Activated naive CD4-positive, alpha-beta T cell treated with anti-CD3 and anti-CD28 coated beads for 36 hours (primary cell): ENCODE results near the gene EPHA10. TPM values are rescaled to one million over a fixed set of nuclear protein-coding genes. Genes with fewer than 3 reads are reported as not detected.
A peak's percentile ranks its signal among the peaks of the same experiment; 100 is the strongest.
"Not testable (repeated sequence)": the region's sequence is repeated elsewhere in the genome, so short reads cannot be mapped to it uniquely, and the experiment has no call there.

Experiments
- CTCF ChIA-PET: fragments of 350-600 bp; sonication (Branson Sonifier 250); formaldehyde crosslinking; loops from one replicate; lab custom pipeline; 2021; ENCODE audit warnings: antibody characterized with exemption; lab: Charles Lee
- DNase-seq: peaks from one replicate; pipeline ENCODE4 v3.0.0-alpha.2; 2020
- H3K27ac Mint-ChIP-seq: one replicate; pipeline ENCODE4 v1.8.0; 2021; ENCODE audit warnings: mild to moderate bottlenecking, mixed read lengths
- H3K27me3 Mint-ChIP-seq: one replicate; pipeline ENCODE4 v1.8.0; 2021; ENCODE audit warnings: low read depth, mixed read lengths
- H3K36me3 Mint-ChIP-seq: one replicate; pipeline ENCODE4 v1.8.0; 2021; ENCODE audit warnings: low read depth, mixed read lengths
- H3K4me1 Mint-ChIP-seq: one replicate; pipeline ENCODE4 v1.8.0; 2021; ENCODE audit warnings: low read depth, mixed read lengths
- H3K4me3 Mint-ChIP-seq: one replicate; pipeline ENCODE4 v1.8.0; 2021; ENCODE audit warnings: mild to moderate bottlenecking, moderate library complexity, mixed read lengths
- H3K9me3 Mint-ChIP-seq: one replicate; pipeline ENCODE4 v1.8.0; 2021; ENCODE audit warnings: mixed read lengths
- intact Hi-C: fragments of 100-400 bp; cut with micrococcal nuclease; formaldehyde crosslinking; loops from one replicate; pipeline ENCODE4 v1.15.1; 2023
- total RNA-seq, 2 experiments: library from RNA; stranded (reverse); gene quantifications; one replicate each; pipeline ENCODE4 v1.2.3, GENCODE V29; 2021

The EPHA10 gene
- total RNA-seq, 2 experiments from 2014 or later, result 0.33 TPM; not detected in 1

DNA sequence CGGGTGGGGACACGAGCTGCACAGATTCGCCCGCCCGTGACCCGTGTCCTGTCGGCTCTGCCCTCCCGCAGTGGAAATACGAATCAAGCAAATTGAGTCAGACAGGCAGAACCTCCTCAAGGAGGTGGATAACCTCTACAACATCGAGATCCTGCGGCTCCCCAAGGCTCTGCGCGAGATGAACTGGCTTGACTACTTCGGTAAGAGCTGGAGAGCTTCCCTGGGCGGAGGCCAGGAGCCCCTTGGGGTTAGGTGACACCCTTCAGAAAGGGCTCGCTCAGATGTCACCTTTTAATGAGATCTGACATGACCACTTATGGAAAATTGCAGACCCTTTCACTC lies 72.1 kb downstream of the EPHA10 start:
- intact Hi-C loops, result loop anchor here (1.0 to 10.0 kb wide), 14 partner anchors 19 to 1502 kb away; partner anchors contain the start of genes MRPS15, MTF1, RRAGC and SF3A3
- no peaks in the 10 kb centered on the region for H3K27me3 Mint-ChIP-seq
- H3K27ac Mint-ChIP-seq, result peak overlapping the region; percentile 86
- no peaks in the 10 kb centered on the region for H3K9me3 Mint-ChIP-seq
- peaks cover 34% of the 10 kb centered on the region for H3K36me3 Mint-ChIP-seq
- H3K4me1 Mint-ChIP-seq, result peaks cover 33% of the 10 kb centered on the region
- peak overlapping the region; percentile 97 for H3K4me3 Mint-ChIP-seq
- CTCF ChIA-PET, result interaction anchor here (0.7 to 1.0 kb wide), 2 partner anchors 90 to 205 kb away, joined by 3 read pairs; no protein-coding TSS in a partner anchor
- DNase-seq, result peak; percentile 52

DNA sequence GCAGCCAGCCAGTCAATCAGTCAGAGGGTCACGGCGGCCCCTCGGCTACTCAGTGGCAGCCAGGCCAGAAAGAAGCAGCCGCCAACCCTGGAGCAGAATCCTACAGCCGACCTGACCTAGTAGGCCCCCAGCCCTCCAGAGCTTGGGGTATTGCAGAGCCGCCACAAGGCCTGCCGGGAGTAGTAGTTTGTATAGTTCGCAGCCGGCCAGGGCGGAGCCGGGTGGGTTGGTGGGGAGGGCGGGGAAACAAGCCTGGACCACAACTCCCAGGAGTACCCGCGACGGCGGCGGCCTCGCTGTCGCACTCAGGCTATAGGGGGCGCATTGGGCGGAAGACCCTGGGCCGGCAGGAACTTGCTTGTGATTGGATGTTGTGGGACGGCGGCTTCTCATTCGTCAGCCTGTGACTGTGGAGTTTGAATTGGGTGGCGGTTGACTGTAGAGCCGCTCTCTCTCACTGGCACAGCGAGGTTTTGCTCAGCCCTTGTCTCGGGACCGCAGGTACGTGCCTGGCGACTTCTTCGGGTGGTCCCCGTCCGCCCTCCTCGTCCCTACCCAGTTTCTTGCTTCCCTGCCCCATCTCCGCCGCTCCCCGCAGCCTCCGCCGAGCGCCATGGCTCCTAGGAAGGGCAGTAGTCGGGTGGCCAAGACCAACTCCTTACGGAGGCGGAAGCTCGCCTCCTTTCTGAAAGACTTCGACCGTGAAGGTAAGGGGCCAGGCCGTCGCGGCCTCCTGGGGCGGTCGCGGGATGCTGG lies 72.7 kb downstream of the EPHA10 start, which contains the start of gene CDCA8:
CDCA8 (plus strand) TSS at position 439 of the 756 bp plus-strand sequence; CDS start at position 614, 175 bp downstream.
- peak within 1 kb of the TSS; percentile 97 for H3K4me3 Mint-ChIP-seq
- DNase-seq, result peak; percentile 99
- no peaks in the 10 kb centered on the region for H3K9me3 Mint-ChIP-seq
- peaks cover 35% of the 10 kb centered on the region for H3K4me1 Mint-ChIP-seq
- H3K27me3 Mint-ChIP-seq, result no peaks in the 10 kb centered on the region
- intact Hi-C loops, result loop anchor here (1.0 to 10.0 kb wide), 14 partner anchors 18 to 1503 kb away; partner anchors contain the start of genes MRPS15, MTF1, RRAGC and SF3A3
- CTCF ChIA-PET, result interaction anchor here (0.6 to 1.9 kb wide), 6 partner anchors 10 to 1542 kb away, joined by 3 to 7 read pairs (median 3); no protein-coding TSS in a partner anchor
- peaks cover 34% of the 10 kb centered on the region for H3K36me3 Mint-ChIP-seq
- H3K27ac Mint-ChIP-seq, result peak within 1 kb of the TSS; percentile 87

DNA sequence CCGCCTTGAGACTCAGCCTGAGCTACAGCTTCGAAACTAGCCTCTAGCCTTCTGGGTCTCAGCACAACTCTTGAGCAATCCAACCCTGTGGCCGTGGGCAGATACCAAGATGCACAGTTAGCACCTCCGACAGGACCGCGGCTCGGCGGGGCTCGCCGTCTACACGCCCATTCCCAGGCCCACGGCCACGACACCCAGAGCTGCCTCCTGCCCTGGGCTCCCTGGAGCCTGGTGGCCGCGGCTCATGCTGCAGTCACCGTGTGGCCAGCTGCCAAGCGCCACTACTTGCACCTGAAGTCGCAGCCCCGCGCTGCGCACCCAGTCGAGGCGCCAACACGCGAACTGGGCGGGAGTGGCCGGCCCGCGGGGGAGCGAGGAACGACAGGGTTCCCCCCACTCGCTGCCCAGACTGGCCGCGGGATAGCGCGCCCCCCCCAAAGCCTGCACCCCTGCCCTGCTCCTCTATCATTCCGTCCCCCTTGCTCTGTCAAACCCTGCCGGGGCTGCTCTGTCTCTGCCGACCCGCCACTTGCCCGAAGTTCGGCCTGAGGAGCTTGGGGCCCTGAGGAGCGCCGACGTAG lies 73.3 kb downstream of the EPHA10 start:
- CTCF ChIA-PET, result interaction anchor here (0.6 to 1.9 kb wide), 4 partner anchors 9 to 1542 kb away, joined by 3 to 7 read pairs (median 3); no protein-coding TSS in a partner anchor
- Mint-ChIP-seq H3K4me1 (peaks cover 35% of the 10 kb centered on the region), H3K36me3 (peaks cover 35% of the 10 kb centered on the region), H3K27me3 (no peaks in the 10 kb centered on the region), H3K4me3 (peak overlapping the region; percentile 97), H3K9me3 (no peaks in the 10 kb centered on the region), H3K27ac (peak overlapping the region; percentile 87)
- DNase-seq, result peak; percentile 41
- intact Hi-C loops, result loop anchor here (1.0 to 10.0 kb wide), 15 partner anchors 17 to 1503 kb away; partner anchors contain the start of genes MRPS15, MTF1, RRAGC and SF3A3

DNA sequence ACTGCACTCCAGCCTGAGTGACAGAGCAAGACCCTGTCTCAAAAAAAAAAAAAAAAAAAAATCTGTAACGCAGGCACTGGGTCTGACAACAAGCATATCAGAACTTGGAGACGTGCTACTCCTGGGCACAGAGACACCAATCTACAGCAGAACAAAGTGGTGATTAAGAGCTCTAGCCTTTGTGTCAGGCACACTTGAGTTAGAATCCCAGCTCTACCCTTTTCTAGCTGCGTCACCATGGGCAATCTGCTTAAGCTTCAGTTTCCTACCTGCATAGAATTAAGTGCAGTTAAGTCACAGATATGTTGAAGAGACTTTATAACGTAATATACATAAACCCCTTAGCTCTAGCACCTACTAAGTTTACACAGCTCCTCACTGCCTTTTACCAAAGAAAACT lies 76.0 kb downstream of the EPHA10 start:
- Mint-ChIP-seq H3K36me3 (peaks cover 27% of the 10 kb centered on the region), H3K27ac (no peak overlapping the region), H3K27me3 (no peaks in the 10 kb centered on the region), H3K9me3 (no peaks in the 10 kb centered on the region), H3K4me1 (peaks cover 35% of the 10 kb centered on the region), H3K4me3 (peak overlapping the region; percentile 97)
- CTCF ChIA-PET, result interaction anchor here (0.7 to 1.3 kb wide), 5 partner anchors 11 to 201 kb away, joined by 3 to 4 read pairs (median 3); no protein-coding TSS in a partner anchor
- intact Hi-C loops, result no loop called here
- DNase-seq, result no peak

DNA sequence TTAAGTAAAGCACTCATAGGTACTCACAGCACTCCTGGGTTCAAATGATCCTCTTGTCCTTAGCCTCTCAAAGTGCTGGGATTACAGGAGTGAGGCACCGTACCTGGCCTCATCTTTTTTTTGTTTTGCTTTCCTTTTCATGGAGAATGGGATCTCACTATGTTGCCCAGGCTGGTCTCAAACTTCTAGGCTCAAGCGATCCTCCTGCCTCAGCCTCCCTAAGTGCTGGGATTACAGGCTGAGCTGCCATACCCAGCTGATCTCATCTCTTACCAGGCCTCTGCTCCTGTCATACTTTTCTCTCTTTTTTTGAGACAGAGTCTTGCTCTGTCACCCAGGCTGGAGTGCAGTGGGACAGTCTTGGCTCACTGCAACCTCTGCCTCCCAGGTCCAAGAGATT lies 77.2 kb downstream of the EPHA10 start:
- intact Hi-C loops, result not testable (repeated sequence)

DNA sequence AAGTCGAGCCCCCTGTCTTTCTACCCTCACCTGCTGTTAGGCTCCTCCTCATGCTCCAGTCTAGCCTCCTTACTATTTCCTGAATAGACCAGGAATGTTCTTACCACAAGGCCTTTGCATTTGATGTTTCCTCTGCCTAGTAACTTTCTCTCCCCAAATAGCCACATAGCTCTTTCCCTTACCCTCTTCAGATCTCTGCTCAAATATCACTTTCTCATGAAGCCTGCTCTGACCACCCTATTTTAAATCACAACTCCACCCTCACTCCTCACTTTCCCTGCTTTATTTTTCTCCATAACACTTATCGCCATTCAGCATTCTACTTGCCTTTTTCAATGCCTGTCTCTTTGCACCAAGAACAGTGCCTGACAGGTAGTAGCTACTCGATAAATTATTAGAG lies 79.2 kb downstream of the EPHA10 start:
- H3K36me3 Mint-ChIP-seq, result peaks cover 35% of the 10 kb centered on the region
- no peak overlapping the region for H3K27ac Mint-ChIP-seq
- CTCF ChIA-PET, result interaction anchor here (1.9 to 6.2 kb wide), 2 partner anchors 9 to 84 kb away, joined by 4 to 85 read pairs; no protein-coding TSS in a partner anchor
- H3K4me3 Mint-ChIP-seq, result no peak overlapping the region
- no peaks in the 10 kb centered on the region for H3K9me3 Mint-ChIP-seq
- intact Hi-C loops, result no loop called here
- peaks cover 27% of the 10 kb centered on the region for H3K4me1 Mint-ChIP-seq
- no peak for DNase-seq
- no peaks in the 10 kb centered on the region for H3K27me3 Mint-ChIP-seq

More for the DNA sequence above, 77.2 kb downstream of the EPHA10 start:
- peaks cover 34% of the 10 kb centered on the region for H3K4me1 Mint-ChIP-seq
- H3K27me3 Mint-ChIP-seq, H3K9me3 Mint-ChIP-seq, DNase-seq, H3K4me3 Mint-ChIP-seq: not testable (repeated sequence)
- H3K36me3 Mint-ChIP-seq, result peaks cover 29% of the 10 kb centered on the region
- peak overlapping the region; percentile 28 for H3K27ac Mint-ChIP-seq
- CTCF ChIA-PET, result interaction anchor here (0.6 to 1.0 kb wide), 2 partner anchors 14 to 934 kb away, joined by 3 read pairs; no protein-coding TSS in a partner anchor

DNA sequence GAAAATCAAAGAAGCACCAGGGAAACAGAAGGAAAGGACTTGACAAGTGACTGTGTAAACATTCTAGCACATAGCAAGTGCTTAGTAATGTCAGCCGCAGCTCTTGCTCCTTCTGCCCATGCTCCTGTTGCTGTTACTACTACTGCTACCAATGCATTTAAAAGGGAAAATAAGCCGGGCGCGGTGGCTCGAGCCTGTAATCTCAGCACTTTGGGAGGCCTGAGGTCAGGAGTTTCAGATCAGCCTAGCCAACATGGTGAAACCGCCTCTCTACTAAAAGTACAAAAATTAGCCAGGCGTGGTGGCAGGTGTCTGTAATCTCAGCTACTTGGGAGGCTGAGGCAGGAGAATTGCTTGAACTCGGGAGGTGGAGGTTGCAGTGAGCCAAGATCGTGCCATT lies 80.7 kb downstream of the EPHA10 start:
- CTCF ChIA-PET, result interaction anchor here (0.6 to 6.2 kb wide), 11 partner anchors 8 to 235 kb away, joined by 3 to 85 read pairs (median 4); partner anchors contain the start of genes MEAF6 and MTF1
- not testable (repeated sequence) for H3K27ac Mint-ChIP-seq, H3K9me3 Mint-ChIP-seq, H3K4me3 Mint-ChIP-seq, DNase-seq, H3K27me3 Mint-ChIP-seq
- Mint-ChIP-seq H3K4me1 (peaks cover 18% of the 10 kb centered on the region), H3K36me3 (peaks cover 29% of the 10 kb centered on the region)
- intact Hi-C loops, result loop anchor here (5.0 kb wide), 1 partner anchor 197 kb away; no protein-coding TSS in a partner anchor

DNA sequence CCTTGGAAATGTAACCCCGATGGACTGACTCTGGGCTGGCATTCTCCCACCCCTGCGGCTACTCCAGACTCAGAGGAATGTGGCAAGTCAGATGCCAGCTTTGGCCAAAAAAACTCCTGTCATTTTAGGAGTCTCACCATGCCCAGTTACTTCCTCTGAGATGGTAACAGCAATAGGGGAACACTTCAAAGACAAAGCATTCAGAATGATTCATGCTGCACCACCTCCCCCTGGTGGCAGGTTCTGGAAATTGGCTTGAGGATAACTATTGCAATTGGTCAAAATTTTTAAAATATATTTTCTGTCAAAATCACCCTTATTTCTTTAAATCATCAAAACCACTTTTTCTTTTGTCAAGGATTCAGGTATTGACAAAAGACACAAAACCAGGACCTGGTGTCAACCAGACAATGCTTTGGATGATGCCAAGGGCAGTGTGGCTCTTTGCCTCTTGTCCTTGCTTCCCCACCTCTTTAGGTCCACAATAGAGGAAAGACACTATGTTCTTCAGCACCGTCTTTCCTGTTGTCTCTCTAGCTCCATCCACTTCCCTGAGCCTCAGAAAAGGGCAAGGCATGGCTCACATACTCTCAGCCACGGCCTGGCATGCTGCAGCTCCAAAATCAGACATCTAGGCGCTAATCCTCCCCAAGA lies 82.5 kb downstream of the EPHA10 start:
- DNase-seq, result peak; percentile 91
- intact Hi-C loops, result loop anchor here (1.0 to 5.0 kb wide), 5 partner anchors 79 to 228 kb away; partner anchors contain the start of gene GNL2
- Mint-ChIP-seq H3K36me3 (peaks cover 21% of the 10 kb centered on the region), H3K4me3 (no peak overlapping the region), H3K4me1 (peaks cover 3% of the 10 kb centered on the region), H3K27ac (no peak overlapping the region), H3K27me3 (no peaks in the 10 kb centered on the region), H3K9me3 (no peaks in the 10 kb centered on the region)
- CTCF ChIA-PET, result interaction anchor here (0.6 to 6.2 kb wide), 24 partner anchors 9 to 308 kb away, joined by 3 to 85 read pairs (median 4); partner anchors contain the start of gene MEAF6

DNA sequence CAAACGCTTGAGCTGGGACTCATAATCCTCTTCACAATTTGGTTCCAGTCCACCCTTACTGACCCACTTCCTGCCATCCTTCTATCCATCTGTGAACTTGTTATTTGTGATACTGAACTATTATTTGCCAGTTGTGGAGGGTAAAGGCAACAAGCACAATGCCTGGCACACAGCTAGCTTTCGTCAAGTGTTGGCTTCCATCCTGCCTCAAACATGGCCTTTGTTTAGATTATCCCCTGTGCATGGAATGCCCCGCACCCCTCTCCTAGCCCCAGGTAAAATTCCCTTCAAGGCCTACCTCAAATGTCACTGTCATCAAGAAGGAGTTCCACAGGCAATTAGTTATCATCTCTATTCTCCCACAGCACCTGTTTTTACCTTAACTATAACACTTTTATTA lies 84.0 kb downstream of the EPHA10 start:
- H3K27me3 Mint-ChIP-seq, result no peaks in the 10 kb centered on the region
- intact Hi-C loops, result loop anchor here (5.0 kb wide), 1 partner anchor 194 kb away; no protein-coding TSS in a partner anchor

DNA sequence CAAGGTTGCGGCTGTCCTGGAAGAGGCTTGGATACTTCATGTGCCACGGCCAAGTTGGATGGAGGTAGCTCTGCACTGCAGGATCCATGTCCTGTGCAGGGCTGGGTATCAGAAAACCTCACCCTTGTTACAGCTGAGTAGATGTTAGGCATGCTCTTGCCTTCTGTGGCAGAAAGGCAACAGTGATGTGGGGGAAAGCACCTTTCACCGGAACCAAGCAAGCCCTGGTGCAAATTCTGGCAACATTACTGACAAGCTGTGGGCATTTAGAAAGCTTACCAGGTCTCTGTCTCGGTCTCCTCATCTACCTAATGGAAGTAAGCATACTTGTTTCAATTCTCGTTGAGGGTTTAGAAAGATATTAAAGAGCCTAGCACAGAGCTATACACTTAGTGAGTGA lies 87.1 kb downstream of the EPHA10 start:
- Mint-ChIP-seq H3K27ac (no peak overlapping the region), H3K4me3 (no peak overlapping the region), H3K27me3 (no peaks in the 10 kb centered on the region), H3K36me3 (peaks cover 9% of the 10 kb centered on the region), H3K9me3 (no peaks in the 10 kb centered on the region), H3K4me1 (peaks cover 17% of the 10 kb centered on the region)
- DNase-seq, result no peak
- CTCF ChIA-PET, result interaction anchor here (0.5 to 1.8 kb wide), 4 partner anchors 21 to 82 kb away, joined by 3 to 9 read pairs (median 4); partner anchors contain the start of gene GNL2
- intact Hi-C loops, result no loop called here

More for the DNA sequence above, 84.0 kb downstream of the EPHA10 start:
- no peaks in the 10 kb centered on the region for H3K9me3 Mint-ChIP-seq
- H3K27ac Mint-ChIP-seq, result no peak overlapping the region
- CTCF ChIA-PET, result interaction anchor here (0.9 to 6.2 kb wide), 11 partner anchors 9 to 224 kb away, joined by 3 to 85 read pairs (median 4); partner anchors contain the start of genes MEAF6 and SNIP1
- DNase-seq, result no peak
- peaks cover 17% of the 10 kb centered on the region for H3K36me3 Mint-ChIP-seq
- H3K4me3 Mint-ChIP-seq, result no peak overlapping the region
- peaks cover 3% of the 10 kb centered on the region for H3K4me1 Mint-ChIP-seq

DNA sequence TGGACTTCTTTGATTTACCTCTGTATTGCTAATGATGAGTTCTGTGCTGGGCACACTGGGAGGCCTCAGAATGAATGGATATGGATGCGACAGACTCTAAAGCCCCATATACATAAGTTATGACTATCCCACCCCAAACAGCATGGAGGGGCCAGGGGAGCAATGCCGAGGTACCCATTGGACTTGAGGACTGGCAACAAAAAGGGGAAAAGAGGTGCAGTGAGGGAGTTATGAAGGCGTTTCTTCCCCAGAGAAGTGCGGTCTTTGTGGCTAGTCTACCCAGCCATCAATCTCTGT lies 87.8 kb downstream of the EPHA10 start:
- no peak overlapping the region for H3K27ac Mint-ChIP-seq
- no peaks in the 10 kb centered on the region for H3K27me3 Mint-ChIP-seq

More for the DNA sequence above, 87.8 kb downstream of the EPHA10 start:
- intact Hi-C loops, result no loop called here
- peaks cover 5% of the 10 kb centered on the region for H3K36me3 Mint-ChIP-seq
- DNase-seq, result no peak
- H3K4me1 Mint-ChIP-seq, result peaks cover 19% of the 10 kb centered on the region
- H3K9me3 Mint-ChIP-seq, result no peaks in the 10 kb centered on the region
- H3K4me3 Mint-ChIP-seq, result no peak overlapping the region
- CTCF ChIA-PET, result interaction anchor here (0.5 to 1.6 kb wide), 3 partner anchors 8 to 190 kb away, joined by 3 to 4 read pairs (median 3); no protein-coding TSS in a partner anchor
